Fibroblast of villous mesenchyme (primary cell): Measurements from ENCODE around the gene MLEC. TPM values are rescaled to one million over a fixed set of nuclear protein-coding genes. Genes with fewer than 3 reads are reported as not detected.

Experiments
- DNase-seq: peaks from one replicate; pipeline ENCODE4 v3.0.0-alpha.2; 2010; ENCODE audit warnings: low read depth
- H3K4me3 ChIP-seq: 2 replicates; pipeline ENCODE4 v1.5.1; 2011; ENCODE audit warnings: low read depth, mild to moderate bottlenecking, low read length
- CTCF ChIP-seq: IDR thresholded peaks from 2 replicates; pipeline ENCODE4 v1.5.1; 2012; ENCODE audit warnings: low read depth, mild to moderate bottlenecking, low read length; ENCODE audit not compliant: insufficient read depth
- total RNA-seq: library from RNA; depleted of rRNA; stranded (reverse); fragments of >200 nt; gene quantifications from 2 replicates; pipeline ENCODE4 v1.2.3, GENCODE V29; 2012

MLEC gene
- total RNA-seq, 1 donor = 224 TPM

GRCh38 chr12:120700886-120701285, 13.9 kb downstream of the MLEC start:
- DNase-seq = no peak
- no peak for TF ChIP-seq CTCF

GRCh38 chr12:120702637-120703036, 15.7 kb downstream of the MLEC start:
- H3K4me3 ChIP-seq = no peak overlapping the region
- DNase-seq = no peak
- TF ChIP-seq CTCF = no peak

More at GRCh38 chr12:120700886-120701285, 13.9 kb downstream of the MLEC start:
- H3K4me3 ChIP-seq = no peak overlapping the region

- H3K4me3 ChIP-seq = no peak overlapping the region
- DNase-seq = no peak
- no peak for TF ChIP-seq CTCF
These were observed 16.5 kb downstream of the MLEC start for GRCh38 chr12:120703311-120703942.

- no peak for DNase-seq
- no peak overlapping the region for H3K4me3 ChIP-seq
- TF ChIP-seq CTCF = no peak
These were observed 18.7 kb downstream of the MLEC start for GRCh38 chr12:120705618-120706017.

- no peak for TF ChIP-seq CTCF
- no peak for DNase-seq
- H3K4me3 ChIP-seq = no peak overlapping the region
These were observed 19.1 kb downstream of the MLEC start for GRCh38 chr12:120706029-120706428.

GRCh38 chr12:120708651-120709050, 21.7 kb downstream of the MLEC start:
- no peak for DNase-seq
- TF ChIP-seq CTCF = no peak
- H3K4me3 ChIP-seq = no peak overlapping the region

GRCh38 chr12:120710031-120710804, 23.3 kb downstream of the MLEC start, which contains the start of gene UNC119B:
UNC119B (plus strand) TSS chr12:120710458; CDS start chr12:120710475, 17 bp downstream.
- no peak for TF ChIP-seq CTCF
- peak; percentile 33 for DNase-seq
- peak within 1 kb of the TSS; percentile 79 for H3K4me3 ChIP-seq
